Karpas-422 (cell line): Measurements from ENCODE around the gene DND1. TPM values are rescaled to one million over a fixed set of nuclear protein-coding genes. Genes with fewer than 3 reads are reported as not detected.
"Not testable (repeated sequence)": the region's sequence is repeated elsewhere in the genome, so short reads cannot be mapped to it uniquely, and the experiment has no call there.

Source experiments
- DNase-seq: peaks from one replicate; pipeline ENCODE4 v3.0.0-alpha.2; 2015
- H2AFZ ChIP-seq: fragments of 200-600 bp; sonication (generic); 2 replicates; pipeline ENCODE4 v1.6.1; 2014; ENCODE audit warnings: antibody characterized with exemption, low read length, mixed read lengths
- H3K27ac ChIP-seq: fragments of 200-600 bp; sonication (generic); 2 replicates; pipeline ENCODE4 v1.5.1; 2014; ENCODE audit warnings: mild to moderate bottlenecking, low read length, moderate library complexity
- H3K27me3 ChIP-seq: fragments of 200-600 bp; sonication (generic); 2 replicates; pipeline ENCODE4 v1.6.1; 2014; ENCODE audit warnings: low read length, mixed read lengths
- H3K36me3 ChIP-seq: fragments of 200-600 bp; sonication (generic); 2 replicates; pipeline ENCODE4 v1.6.1; 2014; ENCODE audit warnings: low read length, mixed read lengths; ENCODE audit not compliant: insufficient read depth
- H3K4me1 ChIP-seq: fragments of 200-600 bp; sonication (generic); 2 replicates; pipeline ENCODE4 v1.6.1; 2014; ENCODE audit warnings: mild to moderate bottlenecking, low read length, mixed read lengths
- H3K4me2 ChIP-seq: fragments of 200-600 bp; sonication (generic); 2 replicates; pipeline ENCODE4 v1.6.1; 2014; ENCODE audit warnings: low read length, low read depth, mild to moderate bottlenecking; ENCODE audit not compliant: poor library complexity, severe bottlenecking
- H3K4me3 ChIP-seq: fragments of 200-600 bp; sonication (generic); 2 replicates; pipeline ENCODE4 v1.5.1; 2014; ENCODE audit warnings: mild to moderate bottlenecking, antibody characterized with exemption, low read length, mixed read lengths
- H3K79me2 ChIP-seq: fragments of 200-600 bp; sonication (generic); 2 replicates; pipeline ENCODE4 v1.6.1; 2014; ENCODE audit warnings: mild to moderate bottlenecking, low read length, mixed read lengths
- H3K9ac ChIP-seq: fragments of 200-600 bp; sonication (generic); 2 replicates; pipeline ENCODE4 v1.6.0; 2014; ENCODE audit warnings: low read length
- H3K9me2 ChIP-seq: fragments of 200-600 bp; sonication (generic), shearing (Covaris generic); replicated peaks from 2 replicates; pipeline ENCODE4 v1.6.0; 2014; ENCODE audit warnings: mild to moderate bottlenecking, low read length, moderate library complexity; ENCODE audit not compliant: insufficient read depth
- H3K9me3 ChIP-seq: fragments of 300-700, 200-600 bp; sonication (generic); 2 replicates; pipeline ENCODE4 v1.6.1; 2014; ENCODE audit warnings: low read length, mixed read lengths
- H4K20me1 ChIP-seq: fragments of 200-600 bp; sonication (generic); 2 replicates; pipeline ENCODE4 v1.6.1; 2014; ENCODE audit warnings: mild to moderate bottlenecking, antibody characterized with exemption, low read length, low read depth; ENCODE audit not compliant: insufficient read depth
- total RNA-seq: library from RNA; depleted of rRNA; stranded (reverse); fragments of >200 nt; shearing (Covaris generic); gene quantifications from 2 replicates; pipeline ENCODE4 v1.2.3, GENCODE V29; 2014; ENCODE audit warnings: low replicate concordance; rRNA removed

Gene DND1
- total RNA-seq = 0.71 and 2.0 TPM in 2 replicates

DNA sequence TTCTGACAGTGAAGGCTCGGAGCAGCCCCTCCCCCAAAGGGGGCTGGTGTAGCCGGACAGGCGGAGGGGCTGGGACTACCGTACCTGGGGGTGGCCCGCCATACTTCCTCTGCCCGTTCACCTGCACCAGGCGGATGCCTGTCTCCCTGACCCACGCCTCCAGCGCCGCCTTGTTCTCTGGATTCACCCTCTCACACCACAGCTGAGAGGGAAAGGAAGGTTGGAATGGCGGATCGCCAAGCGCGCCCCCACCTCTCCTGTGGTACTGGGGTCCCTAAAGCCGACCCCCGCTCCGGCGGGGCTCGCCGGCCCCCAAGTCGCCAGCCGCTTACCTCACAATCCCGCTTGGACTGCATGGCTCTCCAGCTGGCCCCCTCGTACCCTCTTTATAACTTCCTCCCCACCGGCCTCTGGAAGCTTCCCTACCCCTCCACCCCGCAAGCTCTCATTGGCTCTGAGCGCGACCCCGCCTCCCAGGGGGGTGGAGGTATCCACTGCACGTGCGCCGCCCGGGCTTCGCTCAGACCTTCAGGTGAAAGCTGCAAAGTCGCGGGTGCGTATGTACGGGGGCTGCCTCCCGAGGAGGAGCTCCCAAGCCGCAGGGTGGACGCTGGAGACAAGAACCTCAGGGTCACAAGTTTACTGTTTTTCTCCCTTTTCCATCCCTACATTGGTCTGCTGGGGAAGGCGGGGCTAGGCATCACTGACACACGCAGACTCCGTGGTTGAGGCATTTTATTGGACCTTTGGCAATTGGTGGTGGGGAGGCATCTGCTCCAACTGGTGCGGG is at the start of gene DND1:
DND1 (minus strand) TSS at position 390 of the 790 bp plus-strand sequence; CDS start at position 356, 34 bp downstream.
- Histone ChIP-seq H2AFZ (no peak within 1 kb of the TSS), H4K20me1 (0 out of 2 replicates have a peak, but pooled peaks cover under 1% of the 10 kb centered on the region), H3K27ac (no peak within 1 kb of the TSS), H3K79me2 (peaks cover 9% of the 10 kb centered on the region), H3K9me2 (no peaks in the 10 kb centered on the region), H3K27me3 (no peaks in the 10 kb centered on the region), H3K4me1 (no peaks in the 10 kb centered on the region), H3K36me3 (peaks cover 28% of the 10 kb centered on the region), H3K9ac (no peak within 1 kb of the TSS), H3K9me3 (no peaks in the 10 kb centered on the region), H3K4me2 (no peak within 1 kb of the TSS), H3K4me3 (no peak within 1 kb of the TSS)
- DNase-seq = no peak

GRCh38 chr5:140721395-140721794 is 48.0 kb upstream of the DND1 start:
- not testable (repeated sequence) for H3K79me2 ChIP-seq, DNase-seq, H3K4me1 ChIP-seq, H3K9me2 ChIP-seq, H4K20me1 ChIP-seq, H3K9me3 ChIP-seq, H2AFZ ChIP-seq, H3K27me3 ChIP-seq, H3K4me2 ChIP-seq, H3K36me3 ChIP-seq, H3K4me3 ChIP-seq, H3K9ac ChIP-seq, H3K27ac ChIP-seq

GRCh38 chr5:140720738-140721137 is 47.4 kb upstream of the DND1 start:
- not testable (repeated sequence) for H3K9me3 ChIP-seq, H2AFZ ChIP-seq, H3K4me2 ChIP-seq, H3K4me3 ChIP-seq, H3K79me2 ChIP-seq, H3K27me3 ChIP-seq, H3K36me3 ChIP-seq, H3K9me2 ChIP-seq, DNase-seq, H4K20me1 ChIP-seq, H3K27ac ChIP-seq, H3K4me1 ChIP-seq, H3K9ac ChIP-seq

GRCh38 chr5:140718266-140718592 is 44.9 kb upstream of the DND1 start:
- no peak for DNase-seq
- H3K4me3 ChIP-seq = no peak overlapping the region
- no peaks in the 10 kb centered on the region for H4K20me1 ChIP-seq
- H3K79me2 ChIP-seq = no peaks in the 10 kb centered on the region
- no peak overlapping the region for H2AFZ ChIP-seq
- no peak overlapping the region for H3K9ac ChIP-seq
- no peaks in the 10 kb centered on the region for H3K9me3 ChIP-seq
- no peaks in the 10 kb centered on the region for H3K27me3 ChIP-seq
- no peaks in the 10 kb centered on the region for H3K36me3 ChIP-seq
- H3K4me2 ChIP-seq = no peak overlapping the region
- no peaks in the 10 kb centered on the region for H3K4me1 ChIP-seq
- H3K9me2 ChIP-seq = no peaks in the 10 kb centered on the region
- H3K27ac ChIP-seq = no peak overlapping the region

- H2AFZ ChIP-seq, H3K36me3 ChIP-seq, H3K9me2 ChIP-seq, H3K4me3 ChIP-seq, H3K27me3 ChIP-seq, H3K9ac ChIP-seq, H3K9me3 ChIP-seq, H3K79me2 ChIP-seq, DNase-seq, H4K20me1 ChIP-seq, H3K4me1 ChIP-seq, H3K4me2 ChIP-seq, H3K27ac ChIP-seq: not testable (repeated sequence)
Measured at GRCh38 chr5:140716238-140716637, 42.9 kb upstream of the DND1 start.

DNA sequence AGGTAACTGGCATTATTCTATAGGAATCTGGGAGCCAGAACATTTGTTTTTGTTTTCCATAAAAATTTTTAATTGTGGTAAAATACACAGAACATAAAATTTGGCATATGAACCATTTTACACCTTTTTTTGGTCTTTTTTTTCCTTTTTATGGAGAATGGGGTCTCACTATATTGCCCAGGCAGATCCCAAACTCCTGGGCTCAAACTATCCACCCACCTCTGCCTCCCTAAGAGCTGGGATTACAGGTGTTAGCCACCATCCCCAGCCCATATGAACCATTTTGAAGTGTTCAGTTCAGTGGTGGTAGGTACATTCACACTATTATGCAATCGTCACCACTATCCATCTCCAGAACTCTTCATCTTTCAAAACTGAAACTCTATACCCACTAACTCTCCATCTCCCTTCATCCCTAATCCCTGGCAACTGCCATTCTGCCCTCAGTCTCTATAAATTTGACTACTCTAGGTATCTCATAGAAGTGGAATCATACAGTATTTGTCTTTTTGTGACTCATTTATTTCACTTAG is 40.3 kb upstream of the DND1 start:
- H3K4me2 ChIP-seq = no peak overlapping the region
- no peak for DNase-seq
- no peaks in the 10 kb centered on the region for H4K20me1 ChIP-seq
- no peak overlapping the region for H3K27ac ChIP-seq
- no peak overlapping the region for H3K4me3 ChIP-seq
- H3K36me3 ChIP-seq = no peaks in the 10 kb centered on the region
- no peaks in the 10 kb centered on the region for H3K27me3 ChIP-seq
- H3K9me3 ChIP-seq = no peaks in the 10 kb centered on the region
- peaks cover 7% of the 10 kb centered on the region for H3K4me1 ChIP-seq
- H3K9ac ChIP-seq = no peak overlapping the region
- no peak overlapping the region for H2AFZ ChIP-seq
- H3K9me2 ChIP-seq = no peaks in the 10 kb centered on the region
- no peaks in the 10 kb centered on the region for H3K79me2 ChIP-seq

- DNase-seq = no peak
- no peaks in the 10 kb centered on the region for H4K20me1 ChIP-seq
- no peak overlapping the region for H3K4me3 ChIP-seq
- H3K36me3 ChIP-seq = no peaks in the 10 kb centered on the region
- H3K4me1 ChIP-seq = peaks cover 7% of the 10 kb centered on the region
- no peaks in the 10 kb centered on the region for H3K27me3 ChIP-seq
- H3K4me2 ChIP-seq = no peak overlapping the region
- H3K9me3 ChIP-seq = no peaks in the 10 kb centered on the region
- H3K9ac ChIP-seq = no peak overlapping the region
- no peak overlapping the region for H2AFZ ChIP-seq
- no peaks in the 10 kb centered on the region for H3K9me2 ChIP-seq
- no peaks in the 10 kb centered on the region for H3K79me2 ChIP-seq
- H3K27ac ChIP-seq = no peak overlapping the region
Measured at GRCh38 chr5:140711794-140712193, 38.4 kb upstream of the DND1 start.

GRCh38 chr5:140710899-140711552 is 37.6 kb upstream of the DND1 start:
- Histone ChIP-seq H3K4me3 (peak overlapping the region; percentile 41; the same call in 1 of the 2 replicates), H3K9me3 (no peaks in the 10 kb centered on the region), H2AFZ (peak overlapping the region; percentile 56; the same call in 1 of the 2 replicates), H3K27ac (no peak overlapping the region), H3K27me3 (no peaks in the 10 kb centered on the region), H3K79me2 (no peaks in the 10 kb centered on the region), H4K20me1 (no peaks in the 10 kb centered on the region), H3K9me2 (no peaks in the 10 kb centered on the region), H3K9ac (0 out of 2 replicates have a peak overlapping the region, but pooled peaks have one; percentile 15), H3K4me2 (peak overlapping the region; percentile 56), H3K4me1 (peaks cover 7% of the 10 kb centered on the region), H3K36me3 (peaks cover 6% of the 10 kb centered on the region)
- DNase-seq = peak; percentile 58
